Fibroblast of lung (primary cell): ENCODE data around the gene MBD6.

ENCODE experiments used
- CTCF ChIP-seq, 2 donors: IDR thresholded peaks in 1 of 2; conservative IDR thresholded peaks in 1 of 2; 1 replicate in 1 of 2; 2 replicates in 1 of 2; pipeline ENCODE4 v1.5.1; 2011 to 2012; ENCODE audit warnings: low read length in 2 of 2, control low read depth in 1 of 2, inconsistent platforms in 1 of 2, low read depth in 1 of 2, mild to moderate bottlenecking in 1 of 2
- EZH2 ChIP-seq: IDR thresholded peaks from 2 replicates; pipeline ENCODE4 v1.5.1; 2012; ENCODE audit warnings: low read length, control low read depth, mild to moderate bottlenecking; ENCODE audit errors: missing control alignments

GRCh38 chr12:57519796-57520052 lies 2.9 kb upstream of the MBD6 start:
- TF ChIP-seq CTCF (conservative IDR thresholded peaks at IDR 0.05 in 1 of 2, IDR thresholded peaks at IDR 0.05 in 1 of 2; ENCODE audit: low read depth in 1 of 2, low read length in 2 of 2) (no peak), EZH2 (no peak)
